HG03103 (cell line): Measurements from ENCODE around the gene DENND5B.
"Not testable (repeated sequence)": the region's sequence is repeated elsewhere in the genome, so short reads cannot be mapped to it uniquely, and the experiment has no call there.

ENCODE experiments used
- ATAC-seq: cut with Tn5 transposase; IDR thresholded peaks from one replicate; pipeline ENCODE4 v1.9.1; 2021; ENCODE audit warnings: low read depth; ENCODE audit not compliant: unreplicated experiment

The DENND5B gene

DNA sequence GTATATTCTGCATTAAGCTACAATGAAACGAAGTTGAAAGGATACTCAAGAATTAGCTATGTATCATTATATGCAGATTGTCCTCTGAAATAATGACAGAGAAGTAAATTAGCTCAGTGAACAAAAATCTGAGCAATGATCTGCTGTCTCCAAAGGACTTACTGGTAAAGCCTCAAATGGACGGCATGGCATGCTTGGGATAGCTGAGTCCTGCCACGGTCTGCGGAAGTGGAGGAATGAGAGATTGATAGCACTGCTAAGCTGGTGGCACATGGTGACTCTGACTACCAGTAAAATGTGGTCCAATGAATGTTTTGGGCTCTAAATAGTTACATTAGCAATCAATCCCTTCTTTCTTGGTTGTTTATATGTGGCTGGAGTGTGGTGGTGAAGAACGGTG is 3.7 kb upstream of the DENND5B start:
- no peak for ATAC-seq

DNA sequence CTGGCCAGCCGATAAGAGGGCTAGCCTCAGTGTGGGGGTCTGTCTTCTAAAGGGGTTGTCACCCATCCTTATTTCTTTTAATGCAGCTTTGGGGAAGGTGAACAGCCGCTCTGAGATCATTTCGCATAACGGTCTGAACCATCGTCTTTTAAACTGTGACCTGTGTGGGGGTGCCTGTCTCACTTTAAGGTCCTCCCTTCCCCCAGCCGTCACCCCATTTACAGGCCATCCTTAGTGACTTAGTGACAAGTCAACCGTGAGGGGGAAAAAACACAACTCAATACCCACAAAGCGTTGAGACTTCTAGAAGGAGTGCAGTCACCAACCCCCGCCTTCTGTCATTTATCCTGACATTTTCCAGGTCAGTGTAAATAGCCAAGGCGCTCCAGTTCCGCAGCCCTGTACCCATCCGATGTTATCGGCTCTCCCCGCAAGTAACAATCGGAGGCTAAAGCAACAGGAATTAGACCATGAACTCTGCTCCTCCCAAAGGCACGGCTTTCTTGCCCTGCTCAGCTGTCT is 505 bp upstream of the DENND5B start:
- ATAC-seq = peak; percentile 20

DNA sequence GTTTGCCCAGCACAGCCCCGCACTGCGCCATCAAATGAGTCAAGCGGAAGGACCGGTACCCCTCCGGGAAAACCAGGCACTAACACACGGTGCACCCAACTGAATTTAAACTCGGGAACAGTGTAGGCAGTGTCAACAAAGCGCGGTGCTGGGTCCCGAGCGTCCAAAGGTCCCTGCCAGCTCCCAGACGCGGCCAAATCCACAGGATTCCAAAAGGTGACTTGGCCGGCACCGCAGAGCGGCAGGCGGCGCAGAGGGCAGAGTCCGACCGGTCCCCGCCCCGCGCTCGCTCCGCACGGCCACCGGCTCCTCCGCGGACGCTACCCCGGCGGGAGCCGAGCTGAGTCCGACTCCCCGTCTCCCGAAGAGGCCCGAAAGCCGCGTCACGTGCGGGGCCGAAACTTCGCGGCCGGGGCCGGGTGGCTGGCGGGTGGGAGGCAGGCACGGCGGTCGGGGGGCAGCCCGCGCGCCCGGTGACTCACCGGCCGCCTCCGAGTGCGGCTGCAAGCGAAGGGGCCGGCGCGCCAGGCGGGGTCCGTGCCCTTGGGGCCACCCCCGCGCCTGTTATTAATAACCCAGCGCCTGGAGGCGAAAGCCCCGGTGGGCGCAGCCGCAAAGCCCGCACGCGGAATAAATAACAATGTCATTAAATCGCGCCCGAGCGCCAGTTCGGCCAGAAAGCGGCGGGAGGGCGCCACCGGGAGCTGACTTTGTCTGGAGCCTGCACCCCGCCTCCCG is 863 bp downstream of the DENND5B start:
- peak; percentile 26 for ATAC-seq

DNA sequence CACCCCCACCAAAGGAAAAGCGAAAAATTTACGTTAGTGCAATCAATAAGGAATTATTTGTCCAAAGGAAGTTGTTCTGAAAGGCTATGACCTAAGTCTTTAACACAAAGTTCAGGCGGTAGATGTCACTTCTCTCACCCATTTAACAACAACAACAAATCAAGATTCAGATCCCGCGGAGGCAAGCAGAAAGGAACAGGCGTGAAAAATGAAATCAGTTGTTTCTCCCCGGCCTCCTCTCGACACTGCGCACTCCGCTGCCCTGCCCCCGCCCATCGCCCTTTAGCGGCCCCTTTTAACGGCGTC is 1.4 kb downstream of the DENND5B start:
- no peak for ATAC-seq

DNA sequence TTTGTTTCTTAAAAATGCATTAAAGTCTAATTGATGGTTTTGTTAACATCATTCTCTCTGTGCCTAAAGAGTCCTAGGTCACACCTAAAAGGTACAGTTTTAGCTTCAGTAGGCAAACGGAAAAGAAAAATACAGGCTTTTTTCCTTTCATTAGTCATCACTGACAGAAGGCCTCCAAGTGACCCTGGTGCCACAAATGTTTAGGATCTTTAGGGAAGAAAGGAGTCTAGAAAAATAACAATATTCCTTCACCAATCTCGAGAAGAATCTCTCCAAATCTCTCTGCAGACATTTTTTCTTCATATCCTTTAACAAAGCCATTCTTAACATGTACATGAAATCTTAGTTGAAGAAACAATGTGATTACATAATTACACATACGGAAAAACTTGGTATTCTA is 2.0 kb downstream of the DENND5B start:
- no peak for ATAC-seq

DNA sequence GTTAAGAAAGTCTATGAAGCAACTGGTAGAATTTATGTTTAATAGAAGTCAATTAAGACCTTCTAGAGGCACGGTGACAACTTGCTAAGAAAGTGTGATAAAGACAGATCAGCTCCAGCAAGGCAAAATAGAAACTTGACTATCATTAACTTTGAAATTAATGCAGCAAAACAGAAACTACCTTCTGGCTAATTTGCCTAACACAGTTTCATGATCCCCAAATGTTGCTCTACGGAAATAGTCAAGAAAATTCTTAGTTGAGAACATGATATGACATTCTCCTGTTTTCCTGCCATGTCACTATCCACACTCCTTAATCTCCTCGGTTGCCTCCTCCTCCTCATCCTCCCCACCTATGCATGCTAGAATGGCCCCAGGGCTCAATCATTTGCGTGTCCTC is 4.2 kb downstream of the DENND5B start:
- ATAC-seq = no peak

DNA sequence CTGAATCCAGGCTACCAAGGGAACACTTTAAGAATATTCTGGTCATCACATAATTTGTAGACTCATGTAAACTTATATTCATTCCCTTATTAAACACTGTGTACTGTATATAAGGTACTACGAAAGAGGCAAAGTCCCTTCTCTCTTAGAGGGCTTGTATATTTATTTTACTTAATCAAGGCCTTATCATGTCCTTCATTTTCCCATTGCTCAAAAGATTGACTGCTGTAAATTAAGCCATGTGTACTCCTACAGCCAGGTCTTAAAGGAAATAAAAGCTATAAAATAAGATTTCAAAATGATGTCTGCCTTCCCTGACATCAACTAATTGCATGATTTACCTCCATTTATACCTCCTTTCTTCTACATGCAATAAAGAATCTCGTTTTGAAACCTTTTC is 5.0 kb downstream of the DENND5B start:
- ATAC-seq = no peak

DNA sequence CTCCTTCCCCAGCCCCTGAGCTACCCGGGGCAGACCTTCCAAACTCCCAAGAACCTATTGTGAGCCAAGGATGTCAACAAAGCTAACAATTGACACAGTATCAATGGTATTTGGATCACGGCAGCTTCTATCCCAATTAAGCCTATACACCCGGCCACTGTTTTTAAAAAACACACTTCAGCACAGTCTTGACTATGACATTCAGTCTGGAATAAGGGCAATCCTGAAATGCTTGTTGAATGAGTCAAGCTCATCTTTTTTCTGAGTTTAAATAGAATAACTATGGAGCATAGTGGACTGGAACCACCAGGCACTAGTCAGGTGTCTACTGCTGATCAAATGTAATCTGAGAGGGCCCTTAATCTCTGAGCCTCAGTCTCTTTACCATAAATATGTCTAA is 5.7 kb downstream of the DENND5B start:
- ATAC-seq = no peak

DNA sequence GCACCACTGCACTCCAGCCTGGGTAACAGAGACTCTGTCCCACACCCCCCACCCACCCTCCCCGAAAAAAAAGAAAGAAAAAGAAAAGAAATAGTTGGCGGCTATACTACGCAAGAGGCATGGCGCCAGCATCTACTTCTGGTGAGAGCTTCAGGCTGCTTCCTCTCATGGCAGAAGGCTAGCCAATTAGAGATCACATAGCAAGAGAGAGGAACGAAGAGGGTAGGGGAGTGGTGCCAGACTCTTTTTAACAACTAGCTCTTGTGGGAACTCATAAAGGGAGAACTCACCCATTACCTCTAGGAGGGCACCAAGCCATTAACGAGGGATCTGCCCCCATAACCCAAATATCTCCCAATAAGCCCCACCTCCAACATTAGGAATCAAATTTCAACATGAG is 6.2 kb downstream of the DENND5B start:
- ATAC-seq = no peak

DNA sequence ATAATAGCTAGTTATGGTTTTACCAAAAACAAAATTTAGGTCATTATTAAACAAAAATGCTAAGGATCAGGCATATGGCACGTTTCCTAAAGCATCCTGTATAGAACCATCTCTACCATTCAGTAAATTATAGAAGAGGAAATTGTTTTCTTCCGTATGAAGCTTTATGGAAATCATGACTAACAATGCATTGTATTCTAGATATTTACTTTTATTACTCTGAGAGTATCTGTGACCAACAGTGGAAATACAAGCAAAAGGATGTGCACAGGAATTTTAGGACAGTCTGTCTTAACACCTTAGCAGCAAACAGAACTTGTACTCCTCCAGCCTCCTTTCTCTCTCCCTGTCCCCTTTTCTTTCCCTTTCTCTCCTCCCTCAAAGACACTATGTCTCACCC is 7.1 kb downstream of the DENND5B start:
- ATAC-seq = no peak

DNA sequence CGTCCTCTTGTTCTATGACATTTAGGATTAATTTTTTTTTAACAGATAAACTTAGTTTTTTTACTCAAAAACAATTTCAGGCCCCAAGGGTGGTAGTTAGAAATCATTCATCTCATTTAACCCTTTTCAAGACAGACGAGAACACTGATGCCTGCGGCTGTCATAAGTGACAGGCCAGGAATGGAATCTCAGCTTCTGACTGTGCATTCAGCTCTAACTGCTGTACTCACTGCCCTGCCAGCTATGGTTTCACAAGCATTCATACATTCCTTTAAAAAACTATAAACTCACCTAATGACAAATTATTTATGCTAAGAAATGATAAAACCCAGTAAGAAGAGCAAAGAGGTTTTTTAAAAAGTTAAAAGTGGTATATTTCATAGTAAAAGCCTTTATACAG is 8.8 kb downstream of the DENND5B start:
- no peak for ATAC-seq

DNA sequence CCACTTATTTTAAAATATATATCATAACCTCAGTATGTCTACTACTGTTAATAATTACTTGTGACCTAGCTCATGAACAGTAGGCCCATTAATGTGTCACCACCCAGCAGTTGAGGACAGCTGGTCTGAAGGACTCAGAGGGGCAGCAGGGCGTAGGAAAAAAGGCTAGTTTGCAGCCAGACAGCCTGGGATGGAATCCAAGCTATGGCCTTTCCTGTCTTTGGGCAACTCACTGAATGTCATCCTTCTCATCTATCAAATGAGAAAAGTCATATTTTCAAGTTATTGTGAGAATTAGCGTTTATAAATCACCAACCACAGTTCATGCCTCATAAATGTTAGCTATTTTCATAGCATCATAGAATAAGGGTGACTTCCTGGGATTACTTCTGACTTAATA is 12.3 kb downstream of the DENND5B start:
- ATAC-seq = no peak

DNA sequence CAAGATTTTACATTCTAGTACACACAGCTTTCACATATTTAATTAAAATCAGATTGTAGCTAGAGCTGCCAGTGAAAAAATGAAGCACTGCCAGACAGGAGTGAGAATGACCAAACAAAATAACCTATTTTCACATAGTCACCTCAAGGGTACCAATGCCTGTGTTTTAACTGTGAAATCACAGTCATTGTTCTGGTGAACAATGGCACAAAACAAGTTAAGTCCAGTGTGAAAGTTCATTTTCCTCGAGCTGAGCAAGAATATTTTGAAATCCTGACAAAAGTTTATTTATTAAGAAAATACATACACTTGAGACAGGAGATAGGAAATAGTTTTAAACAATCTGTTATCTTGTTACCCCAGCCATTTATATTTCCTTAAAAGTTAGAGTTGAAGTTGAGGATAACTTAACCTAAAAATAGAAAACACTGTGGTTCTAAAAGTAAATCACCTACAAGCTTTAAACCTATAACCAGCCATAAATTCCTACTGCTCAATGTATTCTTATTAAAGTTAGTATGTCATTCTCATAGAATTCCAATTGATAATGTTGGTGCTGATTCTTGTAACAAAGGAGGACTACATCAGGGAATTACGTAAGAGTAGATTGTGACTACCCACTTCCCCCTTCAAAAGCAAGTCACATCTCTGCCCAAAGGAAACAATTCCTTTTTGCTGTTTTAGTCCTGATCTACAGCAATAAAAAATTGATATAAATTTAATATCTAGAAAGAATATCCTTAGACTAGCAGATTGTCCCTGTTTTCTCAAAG is 15.9 kb downstream of the DENND5B start:
- no peak for ATAC-seq

DNA sequence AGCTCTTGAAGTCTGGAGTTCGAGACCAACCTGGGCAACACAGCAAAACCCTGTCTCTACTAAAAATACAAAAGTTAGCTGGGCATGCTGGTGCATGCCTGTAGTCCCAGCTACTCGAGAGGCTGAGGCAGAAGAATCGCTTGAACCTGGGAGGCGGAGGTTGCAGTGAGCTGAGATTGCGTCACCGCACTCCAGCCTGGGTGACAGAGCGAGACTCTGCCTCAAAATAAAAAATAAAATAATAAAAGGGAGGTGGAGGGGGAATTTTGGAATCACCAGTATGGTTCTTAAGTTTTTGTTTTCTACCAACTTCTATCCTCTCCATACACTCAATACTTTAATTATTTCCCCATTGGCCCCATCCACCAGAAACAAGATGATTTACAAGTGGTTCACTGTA is 16.6 kb downstream of the DENND5B start:
- ATAC-seq = not testable (repeated sequence)

DNA sequence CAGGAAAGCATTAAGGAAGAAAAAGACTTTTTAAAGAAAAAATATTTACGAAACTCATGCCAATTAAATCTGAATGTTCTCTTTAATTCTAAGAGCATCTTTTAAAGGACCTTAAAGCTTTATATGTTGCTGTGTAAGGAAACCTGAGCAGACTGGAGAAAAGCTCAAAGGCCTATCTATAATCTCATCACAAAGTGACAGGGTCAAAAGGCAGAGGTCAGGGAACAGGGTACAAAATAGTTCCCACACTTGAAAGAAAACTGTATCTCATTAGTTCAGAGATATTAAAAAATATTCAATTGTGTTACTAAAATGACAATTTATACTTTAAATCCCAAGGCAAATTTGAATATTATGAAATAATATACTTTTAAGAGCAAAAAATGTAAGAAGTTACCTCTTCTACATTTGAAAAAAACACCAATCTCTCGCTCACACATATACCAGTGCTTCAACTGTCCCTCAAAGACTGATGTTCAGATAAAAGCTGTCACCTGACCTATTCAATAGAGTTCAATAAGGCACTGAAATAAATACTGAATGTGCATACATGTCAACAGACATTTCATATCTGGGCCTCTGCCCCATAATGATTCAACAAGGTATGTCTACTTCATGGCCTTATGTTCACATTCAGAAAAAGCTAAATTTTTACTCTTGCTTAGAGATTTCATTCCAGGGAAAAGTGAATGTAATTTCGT is 17.9 kb downstream of the DENND5B start:
- ATAC-seq = no peak

DNA sequence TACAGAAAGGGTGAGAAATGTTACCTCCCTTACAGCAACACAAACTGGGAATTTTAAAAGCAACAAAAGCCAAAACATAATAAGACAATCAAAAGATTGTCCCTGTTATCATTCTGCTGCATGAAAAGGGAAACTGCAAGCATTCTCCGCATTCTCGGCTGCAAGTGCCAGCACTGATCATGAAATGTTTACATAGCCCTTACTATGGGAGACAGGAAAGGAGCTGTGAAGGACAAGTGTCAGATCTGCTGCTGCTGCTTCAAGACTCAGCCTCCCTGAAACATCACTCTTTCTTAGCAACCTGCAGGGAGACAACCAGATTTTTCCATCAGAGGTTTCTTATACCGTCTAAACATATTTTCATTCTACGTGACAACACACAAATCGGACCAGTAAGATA is 20.1 kb downstream of the DENND5B start:
- ATAC-seq = no peak

DNA sequence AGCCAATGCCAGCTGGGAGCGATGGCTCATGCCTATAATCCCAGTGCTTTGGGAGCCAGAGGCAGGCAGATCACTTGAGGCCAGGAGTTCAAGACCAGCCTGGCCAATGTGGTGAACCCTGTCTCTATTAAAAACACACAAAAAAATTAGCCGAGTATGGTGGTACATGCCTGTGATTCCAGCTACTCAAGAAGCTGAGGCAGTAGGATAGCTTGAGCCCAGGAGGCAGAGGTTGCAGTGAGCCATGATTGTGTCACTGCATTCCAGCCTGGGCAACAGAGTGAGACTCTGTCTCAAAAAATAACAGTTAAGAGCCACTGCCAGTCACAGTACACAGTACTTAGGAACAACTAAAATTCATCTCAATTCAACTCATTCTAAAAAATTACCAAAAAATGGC is 21.4 kb downstream of the DENND5B start:
- not testable (repeated sequence) for ATAC-seq

DNA sequence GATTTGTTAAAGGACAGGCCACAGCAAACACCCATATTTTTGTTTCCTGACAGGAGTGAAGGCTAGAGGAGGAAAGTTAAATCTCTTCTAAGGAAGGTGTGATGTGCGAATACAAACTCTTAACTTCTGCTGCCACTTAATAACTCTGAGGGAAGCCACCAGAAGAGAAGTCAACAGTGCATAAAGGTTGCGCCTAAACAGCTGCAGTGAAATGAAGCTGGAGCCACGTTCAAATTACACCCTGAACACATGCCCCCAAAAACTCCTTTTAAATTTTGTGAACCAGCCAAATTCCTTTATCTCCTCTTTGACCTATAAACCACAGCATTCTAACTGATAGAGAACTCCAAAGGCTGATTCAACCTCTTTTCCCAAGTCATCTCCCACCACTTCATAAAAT is 22.4 kb downstream of the DENND5B start:
- ATAC-seq = no peak

DNA sequence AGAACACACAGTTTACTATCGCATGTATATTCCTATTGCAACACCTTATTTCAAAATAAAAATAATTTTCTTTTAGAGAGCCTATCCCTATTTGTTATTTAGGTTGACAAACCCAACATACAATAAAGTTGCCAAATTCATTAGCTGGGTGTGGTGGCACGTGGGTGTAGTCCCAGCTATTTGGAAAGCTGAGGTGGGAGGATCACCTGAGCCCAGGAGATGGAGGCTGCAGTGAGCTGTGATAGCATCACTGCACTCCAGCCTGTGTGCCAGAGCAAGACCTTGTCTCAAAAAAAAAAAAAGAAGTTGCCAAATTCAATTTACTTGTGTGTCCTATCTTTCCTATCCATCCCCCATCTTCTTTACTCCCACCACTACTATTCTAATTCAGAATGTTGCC is 23.9 kb downstream of the DENND5B start:
- no peak for ATAC-seq

DNA sequence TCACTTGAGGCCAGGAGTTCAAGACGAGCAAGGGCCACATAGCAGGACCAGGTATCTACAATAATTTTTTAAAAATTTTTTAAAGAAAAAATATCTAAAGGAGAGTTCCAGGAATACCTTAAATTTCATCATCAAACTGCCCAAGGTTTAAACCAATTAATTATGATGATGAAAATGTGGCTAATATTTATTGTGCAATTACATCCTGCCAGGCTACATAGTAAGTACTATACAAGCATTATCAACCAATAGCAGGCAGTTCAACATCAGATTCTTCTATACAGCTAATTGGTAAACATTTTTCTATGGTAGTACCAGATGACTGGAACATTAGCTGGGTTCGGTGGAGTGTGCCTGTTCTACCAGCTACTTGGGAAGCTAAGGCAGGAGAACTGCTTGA is 24.4 kb downstream of the DENND5B start:
- ATAC-seq = no peak

DNA sequence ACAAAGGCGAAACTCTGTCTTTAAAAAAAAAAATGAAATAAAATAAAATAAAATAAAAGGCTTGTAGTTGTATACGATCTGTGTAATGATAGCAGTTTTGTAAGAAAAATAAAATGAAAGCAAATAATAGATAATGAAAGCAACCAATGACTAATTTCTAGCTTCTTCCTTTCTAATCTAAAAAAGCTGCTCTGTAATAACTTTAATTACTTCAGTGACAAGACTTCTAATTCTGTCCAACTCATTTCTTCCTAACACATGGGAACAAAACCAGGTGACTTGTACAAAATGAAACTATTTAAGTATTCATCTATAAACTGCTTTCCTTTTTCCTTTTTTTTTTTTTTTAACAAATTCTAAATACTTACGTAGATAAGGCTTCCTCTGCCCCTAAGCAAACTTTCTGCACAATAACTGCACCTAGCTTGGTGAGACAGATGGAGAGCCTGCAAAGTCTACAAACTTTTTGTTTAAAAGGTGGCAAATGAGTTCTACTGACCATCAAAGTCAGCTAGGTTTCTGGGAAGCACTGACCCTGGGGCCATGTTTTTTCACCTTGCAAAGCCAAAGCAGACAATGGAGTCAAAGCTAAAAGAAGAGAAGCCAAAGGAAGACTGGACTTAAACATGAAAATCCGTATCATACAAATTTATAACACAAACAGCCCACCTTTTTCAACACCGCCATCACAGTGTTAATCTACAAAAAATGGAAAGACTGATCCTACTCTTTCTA is 28.2 kb downstream of the DENND5B start:
- no peak for ATAC-seq
